NCI-H1048 (cell line): Measurements from ENCODE around the gene COL5A1.

Experiments used
- DNase-seq: peaks from one replicate; lab custom pipeline; 2025; lab: John Stamatoyannopoulos, UW

The COL5A1 gene

DNA sequence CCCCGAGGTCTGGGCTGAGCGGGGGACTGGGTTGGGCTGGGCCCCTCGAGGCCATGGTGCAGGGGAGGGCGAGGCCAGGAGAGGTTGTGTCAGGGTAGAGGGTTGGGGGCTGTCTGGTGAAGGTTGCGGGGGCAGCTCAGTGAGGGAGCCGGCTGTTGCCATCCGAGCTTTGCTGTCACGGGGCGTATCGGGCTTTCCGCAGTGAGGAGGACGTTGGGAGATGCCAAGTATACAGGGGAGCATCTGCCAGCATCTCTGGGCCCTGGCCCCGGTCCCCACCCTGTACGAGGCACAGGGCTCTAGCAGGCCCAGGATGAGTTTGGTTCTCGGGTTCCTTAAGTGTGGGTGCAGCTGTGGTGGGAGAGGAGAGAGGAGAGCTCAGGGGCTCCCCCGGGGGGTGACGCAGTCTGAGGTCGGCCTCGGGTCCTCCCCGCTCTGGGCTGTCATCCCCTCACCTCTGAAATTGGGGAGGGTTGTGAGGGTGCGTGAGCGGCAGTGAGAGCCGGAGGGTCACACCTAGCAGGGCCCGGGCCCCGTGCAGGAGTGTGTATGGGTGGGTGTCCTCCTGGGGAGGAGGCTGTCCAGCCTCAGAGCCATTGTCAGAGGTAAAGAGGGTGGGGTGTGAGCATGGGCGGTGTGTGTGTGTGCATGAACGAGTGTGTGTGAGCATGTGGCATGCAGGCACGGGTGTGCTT is 87.3 kb downstream of the COL5A1 start:
- DNase-seq: no peak

DNA sequence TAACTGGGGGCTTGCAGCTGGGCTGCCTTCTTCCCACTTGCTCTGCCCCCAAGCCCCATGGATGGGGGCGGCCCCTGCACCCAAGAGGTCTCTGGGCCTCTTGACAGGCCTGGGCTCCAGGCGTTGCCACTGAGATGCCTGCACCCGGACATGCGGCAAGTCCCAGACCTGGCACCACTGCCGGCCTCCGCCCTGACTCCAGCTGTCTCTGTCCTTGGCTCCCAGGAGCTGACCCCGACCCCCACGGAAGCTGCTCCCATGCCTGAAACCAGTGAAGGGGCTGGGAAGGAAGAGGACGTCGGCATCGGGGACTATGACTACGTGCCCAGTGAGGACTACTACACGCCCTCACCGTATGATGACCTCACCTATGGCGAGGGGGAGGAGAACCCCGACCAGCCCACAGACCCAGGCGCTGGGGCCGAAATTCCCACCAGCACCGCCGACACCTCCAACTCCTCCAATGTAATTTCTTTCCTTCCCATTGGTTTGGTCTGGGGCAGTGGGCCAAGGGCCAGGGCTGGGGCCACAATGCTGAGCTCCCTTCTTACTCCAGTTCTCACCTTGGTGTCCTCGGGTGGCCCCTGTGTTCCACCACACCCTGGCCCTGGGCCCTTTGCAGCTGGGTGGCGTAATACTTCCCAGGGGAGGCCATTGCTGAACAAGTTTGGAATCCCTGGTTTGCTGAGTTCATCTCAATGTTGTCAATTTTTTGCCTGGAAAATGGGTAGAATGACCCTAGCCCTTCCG is 88.6 kb downstream of the COL5A1 start:
- DNase-seq: no peak

DNA sequence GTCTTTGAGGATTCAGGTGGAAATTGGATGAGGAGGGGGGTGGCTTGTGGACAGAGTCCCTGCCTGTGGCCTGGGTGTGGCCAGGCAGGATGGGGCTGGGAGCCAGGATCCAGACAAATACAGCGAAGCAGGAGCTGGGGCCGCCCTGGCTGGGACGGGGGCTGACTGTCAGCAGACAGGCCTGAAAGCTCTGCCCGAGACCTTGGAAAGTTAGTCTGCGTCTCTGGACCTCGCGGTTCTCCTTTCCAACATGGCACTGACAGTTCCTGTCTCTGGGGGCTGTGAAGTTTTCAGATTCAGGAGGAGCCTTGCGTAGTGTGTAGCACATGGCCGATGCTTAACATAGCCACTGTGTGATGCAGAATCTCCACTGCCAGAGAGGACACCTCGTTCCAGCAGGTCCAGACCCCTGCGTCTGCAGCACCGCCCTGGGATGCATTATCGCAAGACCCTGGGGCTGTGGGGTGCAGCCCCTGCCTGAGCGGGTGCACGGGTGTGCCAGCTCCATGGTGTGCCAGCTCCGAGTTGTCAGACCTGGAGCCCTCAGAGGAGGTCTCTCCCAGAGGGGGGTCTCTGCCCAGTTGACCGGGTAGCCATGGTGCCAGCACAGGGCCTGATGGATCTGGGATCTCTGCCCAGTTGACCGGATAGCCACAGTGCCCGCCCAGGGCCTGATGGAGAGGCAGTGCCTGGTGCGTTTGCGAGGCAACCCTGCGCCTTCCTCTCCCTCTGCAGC is 89.3 kb downstream of the COL5A1 start:
- DNase-seq: no peak

DNA sequence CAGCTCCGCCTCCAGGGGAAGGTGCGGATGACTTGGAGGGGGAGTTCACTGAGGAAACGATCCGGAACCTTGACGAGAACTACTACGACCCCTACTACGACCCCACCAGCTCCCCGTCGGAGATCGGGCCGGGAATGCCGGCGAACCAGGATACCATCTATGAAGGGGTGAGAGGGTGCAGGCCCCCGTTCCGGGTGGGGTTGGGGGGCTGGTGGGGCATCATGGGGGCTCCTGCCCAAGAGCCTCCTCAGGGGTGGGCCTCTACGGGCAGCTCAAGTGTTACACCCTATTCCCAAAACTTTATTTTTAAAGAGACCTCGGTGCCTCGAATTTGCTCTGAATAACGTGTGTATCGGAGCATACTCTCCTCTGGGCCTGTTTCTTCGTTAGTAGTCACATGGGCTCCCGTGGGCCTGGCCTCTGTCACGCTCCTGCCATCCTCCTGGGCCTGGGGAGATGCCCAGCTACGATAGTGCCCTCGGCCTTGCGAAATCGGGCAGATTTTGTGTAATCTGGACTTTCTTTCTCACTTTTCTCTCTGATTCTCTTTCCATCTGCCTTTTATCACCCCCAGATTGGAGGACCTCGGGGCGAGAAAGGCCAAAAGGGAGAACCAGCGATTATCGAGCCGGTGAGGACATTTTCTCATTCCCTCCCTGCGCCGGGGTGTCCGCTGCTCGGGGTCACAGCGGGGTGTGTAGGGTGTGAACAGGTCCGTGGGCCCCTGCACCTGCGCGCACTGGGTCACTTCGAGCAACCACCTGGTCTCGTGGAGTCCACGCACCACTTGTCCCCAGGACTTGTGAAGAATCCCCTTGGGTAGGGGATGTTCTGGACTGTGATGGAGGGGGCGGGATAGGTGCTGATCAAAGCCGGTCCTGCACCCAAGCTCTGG is 90.1 kb downstream of the COL5A1 start:
- no peak for DNase-seq

DNA sequence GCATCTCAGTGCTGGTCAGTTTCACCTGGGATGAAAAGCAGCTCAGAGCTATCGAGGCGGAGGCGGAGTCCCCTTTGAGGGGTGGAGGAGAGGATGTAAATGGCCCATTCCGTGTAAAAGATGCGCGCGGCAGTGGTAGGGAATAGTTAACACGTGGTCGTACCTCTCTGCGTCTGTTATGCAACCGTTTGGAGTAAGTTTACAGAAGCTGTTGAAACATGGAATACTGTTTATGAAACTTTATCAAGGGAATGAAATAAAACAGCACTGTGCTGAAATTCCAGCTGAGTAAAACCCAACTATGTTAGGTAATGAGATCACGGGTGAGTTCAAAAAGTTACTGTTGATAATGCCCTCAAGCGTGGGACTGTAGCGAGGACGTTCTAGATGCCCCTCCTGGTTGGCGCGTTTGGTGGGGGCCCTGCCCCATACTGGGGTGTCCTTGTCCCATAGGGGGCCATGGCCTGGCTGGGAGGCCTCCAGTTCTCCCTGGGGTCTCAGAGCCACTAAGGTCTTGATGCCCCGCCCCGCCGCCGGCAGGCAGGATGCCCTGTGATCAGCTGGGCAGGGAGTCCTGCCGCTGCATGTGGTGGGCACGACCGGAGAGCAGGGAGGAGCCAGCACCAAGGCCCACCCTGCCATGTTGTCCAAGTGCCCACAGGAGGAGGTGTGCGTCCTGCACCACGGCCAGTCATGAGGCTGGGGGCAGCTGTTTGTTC is 90.9 kb downstream of the COL5A1 start:
- no peak for DNase-seq

DNA sequence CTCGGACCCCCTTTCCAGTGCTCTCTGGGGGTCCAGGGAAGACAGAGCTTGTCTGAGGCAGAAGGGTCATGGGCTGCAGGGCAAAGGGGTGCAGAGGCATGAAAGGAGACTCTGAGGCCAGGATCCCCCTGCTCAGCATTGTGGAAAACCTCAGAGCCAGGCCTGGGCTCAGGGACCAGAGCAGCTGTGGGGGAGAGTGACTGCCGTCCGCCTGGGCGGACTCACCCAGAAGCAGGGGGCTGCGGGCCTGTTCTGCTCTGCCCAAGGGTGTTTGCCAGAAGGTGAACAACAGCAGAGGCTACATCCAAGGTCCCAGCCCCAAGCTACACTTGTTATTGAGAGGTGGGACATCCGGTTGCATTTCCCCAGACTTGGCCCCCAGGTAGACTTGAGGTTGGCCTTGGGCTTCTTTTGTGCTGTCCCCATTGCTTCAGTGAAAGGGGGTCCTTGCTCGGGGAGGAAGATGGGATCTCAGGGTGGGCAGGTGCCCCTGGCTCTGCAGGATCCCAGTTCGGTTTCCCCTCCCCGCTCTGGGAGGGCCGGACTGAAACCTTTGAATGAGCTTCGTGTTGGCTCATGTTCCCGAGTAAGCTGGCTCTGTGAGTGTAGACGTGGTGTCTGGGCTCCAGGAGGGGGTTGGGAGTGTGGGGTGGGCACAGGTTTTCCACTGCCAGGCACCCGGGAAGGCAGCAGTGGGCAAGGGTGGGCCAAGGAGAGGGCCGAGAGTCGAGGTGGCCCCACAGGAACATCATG is 92.1 kb downstream of the COL5A1 start:
- DNase-seq: no peak

DNA sequence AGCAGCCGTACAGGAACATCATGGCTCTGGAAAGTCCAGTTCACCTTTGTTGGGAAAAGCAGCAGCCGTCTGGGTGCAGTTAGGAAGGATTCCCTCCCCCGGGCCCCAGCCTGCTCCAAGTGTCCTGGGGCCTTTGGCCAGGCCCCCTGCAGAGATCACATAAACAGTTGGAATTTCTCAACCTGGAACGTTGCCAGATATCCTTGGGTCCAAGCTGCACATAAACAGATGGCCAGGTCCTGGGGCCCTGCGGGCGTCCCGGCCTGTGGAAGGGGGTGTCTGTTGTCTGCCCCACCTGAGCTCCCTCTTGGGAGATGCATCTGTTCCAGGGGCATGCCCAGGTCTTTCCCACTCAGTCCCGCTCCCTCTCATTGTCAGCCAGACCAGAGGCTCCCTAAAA is 92.7 kb downstream of the COL5A1 start:
- DNase-seq: no peak

DNA sequence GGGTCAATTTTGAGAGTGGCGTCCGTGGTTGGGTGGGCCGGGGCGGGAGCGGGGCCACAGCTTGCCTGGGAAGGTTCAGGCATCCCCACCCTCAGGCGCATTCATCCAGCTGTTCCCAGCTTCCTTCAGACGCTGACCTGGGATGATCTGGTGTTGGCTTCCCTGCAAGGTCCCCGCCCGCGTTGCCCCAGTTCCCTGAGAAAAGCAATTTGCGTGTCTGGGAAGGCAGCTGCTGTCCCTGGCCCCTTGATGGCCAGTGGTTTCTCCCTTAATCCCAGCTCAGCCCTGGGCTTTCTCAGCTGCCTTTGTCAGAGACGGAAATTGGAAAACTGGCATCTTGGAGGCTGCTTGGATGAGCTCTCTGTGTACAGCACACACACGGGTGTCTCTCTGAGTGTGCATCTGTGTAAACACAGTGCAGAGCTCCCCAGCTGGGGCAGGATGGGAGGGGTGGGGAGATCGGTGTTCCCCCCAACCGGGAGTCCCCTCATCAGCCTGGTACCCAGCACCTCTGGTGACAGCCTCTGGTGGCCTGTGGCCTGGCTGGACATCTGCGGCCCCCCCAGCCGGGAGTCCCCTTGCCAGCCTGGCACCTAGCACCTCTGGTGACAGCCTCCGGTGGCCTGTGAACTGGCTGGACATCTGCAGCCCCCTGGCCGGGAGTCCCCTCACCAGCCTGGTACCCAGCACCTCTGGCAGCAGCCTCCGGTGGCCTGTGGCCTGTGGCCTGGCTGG is 94.0 kb downstream of the COL5A1 start:
- no peak for DNase-seq

DNA sequence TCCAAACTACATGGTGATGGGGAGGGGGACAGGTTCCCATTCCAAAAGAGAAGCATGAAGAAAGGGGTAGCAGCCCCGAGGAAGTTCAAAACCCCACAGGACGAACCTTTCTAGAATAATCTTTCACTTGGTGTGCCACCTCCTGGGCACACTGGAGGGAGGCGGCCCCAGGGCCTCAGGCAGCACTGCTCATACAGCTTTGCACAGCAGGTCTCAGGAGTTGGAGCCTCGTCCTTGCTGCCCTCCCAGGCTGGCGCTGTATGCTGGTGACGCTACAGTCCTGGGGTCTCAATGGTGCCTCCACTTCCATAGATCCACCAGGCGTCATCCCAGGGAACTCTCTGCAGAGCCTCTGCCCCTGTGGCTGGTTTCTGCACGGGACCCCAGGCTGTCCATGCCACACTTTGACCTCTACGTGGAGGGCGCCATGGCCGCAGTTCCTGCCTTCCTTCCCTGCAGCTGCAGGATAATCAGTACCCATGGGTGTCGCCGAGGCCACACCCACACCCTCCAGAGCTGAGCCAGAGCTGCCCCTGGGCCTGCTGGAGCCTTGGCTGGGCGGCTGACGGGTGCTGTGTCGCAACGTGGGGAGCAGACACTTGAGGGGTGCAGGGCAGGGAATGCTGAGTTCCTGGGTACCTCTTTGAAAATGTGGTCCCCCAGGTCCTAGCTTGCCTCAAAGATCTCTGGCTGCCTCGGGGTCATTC is 95.3 kb downstream of the COL5A1 start:
- no peak for DNase-seq

DNA sequence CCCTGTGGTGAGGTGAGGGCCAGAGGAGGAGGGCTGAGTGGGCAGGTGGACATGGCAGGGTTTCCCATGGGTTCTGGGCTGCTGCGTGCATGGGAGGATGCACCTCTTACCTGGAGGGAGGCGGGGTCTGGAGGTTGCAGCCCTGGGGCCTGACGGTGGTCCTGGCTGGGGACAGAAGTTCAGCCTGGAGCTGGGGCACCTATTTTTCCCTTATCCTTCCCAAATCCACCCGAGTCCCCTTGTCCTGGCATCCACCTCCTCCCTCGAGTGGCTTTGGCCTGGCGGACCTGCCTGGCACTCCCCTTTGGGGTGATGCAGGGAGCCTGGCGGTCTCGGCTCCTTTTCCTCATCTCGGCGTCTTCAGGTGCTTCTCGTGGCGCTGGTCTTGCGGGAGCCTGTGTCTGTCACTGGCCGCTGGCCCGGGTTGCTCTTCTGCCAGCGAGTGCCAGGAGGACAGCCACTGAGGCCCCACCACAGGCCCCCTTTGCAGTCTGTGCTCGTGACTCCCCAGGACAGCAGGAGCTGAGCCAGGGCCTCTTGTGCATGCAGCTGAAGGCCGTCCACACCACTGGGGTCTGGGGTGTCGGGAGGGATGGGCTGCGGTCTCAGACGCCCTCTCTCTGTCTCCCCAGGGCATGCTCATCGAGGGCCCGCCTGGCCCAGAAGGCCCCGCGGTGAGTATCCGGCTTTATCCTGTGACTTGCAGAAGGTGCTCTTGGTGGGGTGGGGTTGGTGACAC is 96.4 kb downstream of the COL5A1 start:
- DNase-seq: no peak

DNA sequence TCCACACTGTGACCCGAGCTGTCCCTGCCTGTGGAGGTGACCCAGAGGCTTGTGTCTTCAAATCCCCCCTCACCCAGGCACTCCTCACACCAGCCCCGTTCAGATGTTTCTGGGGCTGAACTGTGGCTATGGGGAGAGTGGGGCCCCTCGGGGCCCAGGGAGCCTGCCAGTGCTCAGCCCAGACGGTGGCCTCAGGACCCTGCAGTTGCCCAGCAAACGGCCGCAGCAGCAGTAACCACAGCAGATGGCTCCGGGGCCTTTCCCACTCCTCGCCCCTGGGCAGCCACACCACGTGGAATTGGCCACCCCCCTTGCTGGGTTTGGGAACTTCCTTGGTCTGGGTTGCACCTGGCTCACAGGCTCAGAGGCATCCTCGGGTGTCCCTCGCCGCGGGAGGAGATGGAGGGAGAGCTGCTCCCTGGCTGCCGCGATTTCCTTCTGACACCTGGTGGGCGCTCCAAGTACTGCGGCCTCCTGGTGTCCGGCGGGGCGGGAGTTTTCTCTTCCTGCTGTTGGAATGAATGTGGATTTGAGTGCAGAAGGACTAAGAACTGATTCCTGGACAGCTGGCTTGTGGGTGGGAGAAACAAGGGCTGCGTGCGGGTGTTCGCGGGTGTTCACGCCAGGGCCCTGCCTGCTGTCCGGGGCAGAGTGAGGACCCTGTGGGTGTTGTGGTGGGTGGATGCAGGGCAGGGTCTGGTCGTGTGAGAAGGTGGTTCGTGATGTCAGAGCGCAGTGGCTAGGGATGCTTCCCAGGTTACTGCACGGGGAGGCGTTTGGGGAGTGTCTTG is 97.5 kb downstream of the COL5A1 start:
- no peak for DNase-seq

DNA sequence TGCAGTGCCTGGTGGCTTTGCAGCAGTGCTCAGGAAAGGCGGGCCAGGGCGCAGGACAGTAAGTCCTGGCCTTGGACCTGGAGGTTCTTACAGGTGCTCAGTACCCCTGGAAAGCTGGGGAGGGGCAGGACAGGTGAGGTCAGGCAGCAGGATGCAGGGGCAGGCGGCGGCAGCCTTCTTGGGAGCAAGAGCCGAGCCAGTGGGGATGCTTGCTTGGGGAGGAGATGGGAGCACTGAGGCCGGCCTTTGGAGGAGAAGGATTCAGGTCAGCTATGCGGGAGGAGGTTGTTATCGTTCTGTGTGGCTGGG is 98.0 kb downstream of the COL5A1 start:
- no peak for DNase-seq

DNA sequence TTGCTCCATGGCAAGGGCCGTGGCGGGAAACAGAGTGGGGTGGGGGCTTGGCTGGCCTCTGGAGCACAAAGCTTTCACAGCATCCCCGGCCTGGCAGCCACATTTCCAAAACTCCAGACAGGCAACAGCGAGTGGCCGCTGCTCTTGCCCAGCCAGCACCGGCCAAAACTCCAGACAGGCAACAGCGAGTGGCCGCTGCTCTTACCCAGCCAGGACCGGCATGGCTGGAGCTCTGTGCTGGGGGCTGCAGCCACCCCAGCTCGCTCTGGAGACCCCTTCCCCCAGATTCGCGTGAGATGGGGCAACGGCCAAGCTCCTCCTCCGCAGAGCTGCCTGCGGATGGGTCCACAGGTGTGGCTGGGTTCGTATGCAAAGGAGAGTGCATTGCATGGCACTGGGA is 98.5 kb downstream of the COL5A1 start:
- no peak for DNase-seq

DNA sequence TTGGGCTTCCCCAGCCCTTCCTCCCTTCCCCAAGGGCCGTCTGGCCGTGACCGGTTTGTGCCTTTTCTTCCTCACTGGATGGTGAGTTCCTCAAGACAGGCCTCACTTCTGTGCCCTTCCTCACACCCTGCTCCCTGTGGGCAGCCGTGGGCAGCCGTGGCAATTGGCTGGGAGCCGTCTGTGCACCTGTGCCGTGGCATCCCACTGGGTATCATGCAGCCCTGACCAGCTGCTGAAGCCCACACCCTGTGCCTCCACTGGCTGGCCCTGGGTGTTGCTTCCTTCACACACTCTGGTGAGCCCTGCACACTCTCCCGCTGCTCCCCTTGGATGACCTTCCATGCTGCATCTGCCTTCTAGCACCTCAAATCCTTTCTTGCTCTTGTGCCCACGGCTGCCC is 100.2 kb downstream of the COL5A1 start:
- DNase-seq: no peak

DNA sequence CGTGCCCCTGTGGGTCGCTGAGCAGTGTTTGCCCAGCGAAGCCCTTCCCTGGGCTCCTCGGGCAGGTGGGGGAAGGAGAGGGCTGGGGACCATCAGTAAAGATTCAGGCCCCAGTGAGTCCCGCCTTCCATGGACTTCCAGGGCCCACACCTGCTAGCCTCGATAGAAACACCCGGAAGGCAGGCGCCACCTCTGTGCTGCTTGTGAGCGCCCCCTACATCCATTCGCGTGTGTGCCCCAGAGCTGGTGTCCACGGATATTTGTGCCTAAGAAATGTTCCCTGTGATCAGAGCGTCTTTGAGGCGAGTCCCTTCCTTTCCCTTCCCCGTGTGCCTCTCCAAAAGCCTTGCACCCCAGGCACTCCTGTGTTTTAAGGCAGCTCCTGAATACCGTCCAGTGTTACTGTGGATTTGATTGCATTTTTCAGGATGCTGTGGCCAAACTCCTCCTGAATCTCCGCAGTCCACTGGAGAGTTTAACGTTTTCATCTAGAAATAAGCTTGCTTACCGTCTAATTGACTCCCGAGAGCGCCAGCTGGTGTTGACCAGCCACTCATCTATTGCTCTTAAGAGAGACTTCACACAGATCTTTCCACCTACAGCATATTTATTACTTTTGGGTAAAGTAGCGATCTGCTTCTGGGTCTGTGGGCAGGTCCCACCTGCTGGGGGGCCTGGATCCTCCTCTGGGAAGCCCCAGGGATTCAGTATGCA is 101.4 kb downstream of the COL5A1 start:
- no peak for DNase-seq

DNA sequence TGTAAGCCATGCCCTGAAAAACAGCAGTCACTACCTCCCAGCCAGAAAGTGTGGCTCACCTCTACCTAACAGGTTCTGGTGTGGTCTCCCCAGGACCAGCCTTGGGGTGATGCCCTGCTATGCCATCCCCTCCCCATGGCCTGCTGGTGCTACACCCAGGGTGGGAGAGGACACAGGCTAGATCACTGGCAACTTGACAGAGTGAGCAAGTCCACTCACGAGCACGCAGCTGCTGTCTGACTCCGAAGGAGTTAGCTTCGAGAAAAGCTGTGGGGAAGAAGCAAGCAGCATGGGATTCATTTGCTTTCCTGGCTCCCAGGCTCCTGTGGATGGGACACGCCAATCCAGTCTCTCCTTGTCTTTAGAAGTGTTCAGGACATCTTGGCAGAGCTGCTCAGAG is 102.2 kb downstream of the COL5A1 start:
- DNase-seq: no peak
